ENCODE data around the gene MS4A12. TPM values are rescaled to one million over a fixed set of nuclear protein-coding genes. Genes with fewer than 3 reads are reported as not detected.
"Not testable (repeated sequence)": the region's sequence is repeated elsewhere in the genome, so short reads cannot be mapped to it uniquely, and the experiment has no call there.

MS4A12 gene
- total RNA-seq, 4 donors from 2014 or later, result not detected

- no peaks in the 10 kb centered on the region for H3K9me3 ChIP-seq
- intact Hi-C loops (cut with DNase I), result no loop called here
- no peak for DNase-seq
- TF ChIP-seq CTCF (IDR thresholded peaks at IDR 0.05) (no peak), POLR2A (IDR thresholded peaks at IDR 0.05) (no peak)
- H3K4me1 ChIP-seq, result no peaks in the 10 kb centered on the region
- H3K27ac ChIP-seq, result no peak overlapping the region
- no peaks in the 10 kb centered on the region for H3K36me3 ChIP-seq
- no peak overlapping the region for H3K4me3 ChIP-seq
- WGBS, 2 donors, result 63% methylated on average over 3 of the region's 3 CpGs
- H3K27me3 ChIP-seq, result no peaks in the 10 kb centered on the region
Measured at GRCh38 chr11:60500276-60500910, 7.8 kb downstream of the MS4A12 start.

- TF ChIP-seq POLR2A (IDR thresholded peaks at IDR 0.05) (no peak), CTCF (IDR thresholded peaks at IDR 0.05) (no peak)
- Histone ChIP-seq H3K4me1 (no peaks in the 10 kb centered on the region), H3K27me3 (no peaks in the 10 kb centered on the region), H3K27ac (no peak overlapping the region), H3K9me3 (no peaks in the 10 kb centered on the region), H3K36me3 (no peaks in the 10 kb centered on the region), H3K4me3 (no peak overlapping the region)
- DNase-seq, result no peak
- WGBS, 2 donors, result 52 to 62% methylated on average over 3 of the region's 3 CpGs
- intact Hi-C loops (cut with DNase I), result no loop called here
Measured at GRCh38 chr11:60502221-60502775, 9.7 kb downstream of the MS4A12 start.

- Histone ChIP-seq H3K4me1 (no peaks in the 10 kb centered on the region), H3K9me3 (no peaks in the 10 kb centered on the region), H3K27ac (no peak overlapping the region), H3K27me3 (no peaks in the 10 kb centered on the region), H3K4me3 (no peak overlapping the region), H3K36me3 (no peaks in the 10 kb centered on the region)
- intact Hi-C loops (cut with DNase I), result no loop called here
- no peak for DNase-seq
- no peak for TF ChIP-seq CTCF (IDR thresholded peaks at IDR 0.05)
- no peak for TF ChIP-seq POLR2A (IDR thresholded peaks at IDR 0.05)
- WGBS, 2 donors, result 45 to 64% methylated on average over 3 of the region's 3 CpGs
Measured at GRCh38 chr11:60504219-60504905, 11.8 kb downstream of the MS4A12 start.

GRCh38 chr11:60509609-60510008 lies 17.0 kb downstream of the MS4A12 start:
- 74 to 100% methylated on average over 1 to 9 of the region's 15 CpGs for WGBS, 2 donors
- DNase-seq; intact Hi-C loops (cut with DNase I): not testable (repeated sequence)

GRCh38 chr11:60510209-60510608 lies 17.6 kb downstream of the MS4A12 start:
- WGBS, 2 donors, result no CpG with 5 or more reads among the region's 28 CpGs
- H3K27me3 ChIP-seq, result not testable (repeated sequence)

More at GRCh38 chr11:60509609-60510008, 17.0 kb downstream of the MS4A12 start:
- H3K27me3 ChIP-seq, H3K36me3 ChIP-seq, H3K4me1 ChIP-seq, H3K9me3 ChIP-seq, H3K4me3 ChIP-seq, H3K27ac ChIP-seq: not testable (repeated sequence)

GRCh38 chr11:60511393-60511792 lies 18.8 kb downstream of the MS4A12 start:
- Histone ChIP-seq H3K36me3 (no peaks in the 10 kb centered on the region), H3K4me1 (no peaks in the 10 kb centered on the region), H3K27ac (no peak overlapping the region), H3K4me3 (no peak overlapping the region), H3K27me3 (no peaks in the 10 kb centered on the region), H3K9me3 (no peaks in the 10 kb centered on the region)
- intact Hi-C loops (cut with DNase I), result no loop called here
- WGBS, 2 donors, result 46 to 54% methylated on average over 6 of the region's 6 CpGs
- DNase-seq, result no peak
- no peak for TF ChIP-seq POLR2A (IDR thresholded peaks at IDR 0.05)
- no peak for TF ChIP-seq CTCF (IDR thresholded peaks at IDR 0.05)

More at GRCh38 chr11:60510209-60510608, 17.6 kb downstream of the MS4A12 start:
- intact Hi-C loops (cut with DNase I); H3K4me3 ChIP-seq; H3K4me1 ChIP-seq; H3K9me3 ChIP-seq; H3K27ac ChIP-seq; H3K36me3 ChIP-seq; DNase-seq: not testable (repeated sequence)

Measured in esophagus squamous epithelium (tissue), 5 donors.